Thyroid gland (tissue), 4 donors: ENCODE data around the gene HYOU1. TPM values are rescaled to one million over a fixed set of nuclear protein-coding genes. Genes with fewer than 3 reads are reported as not detected.

Experiments used
- DNase-seq, 2 donors: peaks; one replicate each; pipeline ENCODE4 v3.0.0-alpha.2; 2019
- H3K27ac ChIP-seq, 3 donors: fragments of 200-600 bp; sonication (generic); 1 replicate in 2 of 3; 2 replicates in 1 of 3; pipeline ENCODE4 v1.5.1; 2016 to 2019; ENCODE audit warnings: mild to moderate bottlenecking in 1 of 3, moderate library complexity in 1 of 3
- H3K27me3 ChIP-seq: fragments of 200-600 bp; sonication (generic); one replicate; pipeline ENCODE4 v1.5.1; 2019
- H3K36me3 ChIP-seq, 2 donors: fragments of 200-600 bp; sonication (generic); one replicate each; pipeline ENCODE4 v1.5.1; 2016 to 2019
- H3K4me1 ChIP-seq, 2 donors: fragments of 200-600 bp; sonication (generic); one replicate each; pipeline ENCODE4 v1.5.1; 2017 to 2019
- H3K4me3 ChIP-seq, 3 donors: fragments of 200-600 bp; sonication (generic); replicated peaks in 1 of 3; 1 replicate in 2 of 3; 2 replicates in 1 of 3; pipeline ENCODE4 v1.5.1; 2016; ENCODE audit warnings: mild to moderate bottlenecking in 1 of 3
- H3K9me3 ChIP-seq: fragments of 200-600 bp; sonication (generic); one replicate; pipeline ENCODE4 v1.5.1; 2017
- POLR2A ChIP-seq, 2 donors: fragments of 450-650 bp; IDR thresholded peaks; one replicate each; pipeline ENCODE4 v1.6.1; 2017; ENCODE audit warnings: antibody characterized with exemption in 2 of 2, mild to moderate bottlenecking in 2 of 2, moderate library complexity in 1 of 2
- WGBS, 2 donors: methylation state at CpG; one replicate each; pipeline ENCODE4 v1.1.5; 2017; 5-methylcytosine and 5-hydroxymethylcytosine counted together
- intact Hi-C: fragments of 100-400 bp; cut with DNase I; formaldehyde crosslinking; loops from one replicate; pipeline ENCODE4 v1.15.1; 2023
- total RNA-seq, 4 donors: library from RNA; depleted of rRNA; stranded (reverse); fragments of >200 nt; gene quantifications; one replicate each; pipeline ENCODE4 v1.2.3, GENCODE V29; 2016
- TF ChIP-seq, protein P1 (sequence below), 6 experiments: fragments of 200-600 bp in 3 of 6; fragments of 450-650 bp in 3 of 6; sonication (generic) in 3 of 6; IDR thresholded peaks; one replicate each; pipeline ENCODE4 v1.5.1; 2016 to 2019; ENCODE audit warnings: antibody characterized with exemption in 6 of 6, mild to moderate bottlenecking in 2 of 6, inconsistent platforms in 1 of 6, moderate library complexity in 1 of 6

Gene HYOU1
- total RNA-seq, 4 donors from 2014 or later = 145 to 369 (median 320) TPM

DNA sequence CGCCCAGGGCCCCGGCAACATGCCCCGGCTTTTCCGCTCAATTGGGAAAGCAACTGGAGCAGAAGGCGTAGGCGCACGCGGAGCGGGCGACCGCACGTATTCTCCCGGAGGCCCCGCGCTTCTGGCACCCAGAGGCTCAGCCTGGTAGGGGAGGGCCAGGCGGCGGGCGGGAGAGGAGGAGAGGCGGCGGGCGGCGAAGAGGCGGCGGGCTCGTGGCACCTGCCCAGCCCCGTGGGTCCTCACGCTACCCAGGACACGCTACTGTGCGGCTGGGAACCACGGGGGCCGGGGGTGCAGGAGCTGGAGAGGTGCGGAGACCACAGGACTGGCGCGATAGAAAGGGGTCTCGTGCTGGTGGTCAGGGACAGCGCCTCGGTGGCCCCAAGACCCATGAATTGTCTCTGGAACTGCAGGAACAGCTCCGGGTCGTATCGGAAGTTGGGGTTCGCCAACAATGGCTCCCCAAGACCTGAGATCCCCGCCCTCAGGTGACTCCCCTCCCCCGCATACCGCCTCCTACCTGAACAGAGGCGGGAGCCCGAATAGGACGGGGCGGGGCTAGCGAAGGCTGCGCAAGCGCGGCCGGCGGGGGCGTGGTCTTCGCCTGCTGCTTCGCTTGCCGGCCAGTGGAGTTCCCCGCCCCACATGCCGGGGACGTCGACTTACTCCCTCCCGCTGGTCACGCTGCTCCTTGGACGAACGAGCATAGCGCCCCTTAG is 26.5 kb downstream of the HYOU1 start, which contains the start of gene SLC37A4:
SLC37A4 (minus strand) TSS at position 549 of the 719 bp plus-strand sequence.
- TF ChIP-seq, protein P1, sequence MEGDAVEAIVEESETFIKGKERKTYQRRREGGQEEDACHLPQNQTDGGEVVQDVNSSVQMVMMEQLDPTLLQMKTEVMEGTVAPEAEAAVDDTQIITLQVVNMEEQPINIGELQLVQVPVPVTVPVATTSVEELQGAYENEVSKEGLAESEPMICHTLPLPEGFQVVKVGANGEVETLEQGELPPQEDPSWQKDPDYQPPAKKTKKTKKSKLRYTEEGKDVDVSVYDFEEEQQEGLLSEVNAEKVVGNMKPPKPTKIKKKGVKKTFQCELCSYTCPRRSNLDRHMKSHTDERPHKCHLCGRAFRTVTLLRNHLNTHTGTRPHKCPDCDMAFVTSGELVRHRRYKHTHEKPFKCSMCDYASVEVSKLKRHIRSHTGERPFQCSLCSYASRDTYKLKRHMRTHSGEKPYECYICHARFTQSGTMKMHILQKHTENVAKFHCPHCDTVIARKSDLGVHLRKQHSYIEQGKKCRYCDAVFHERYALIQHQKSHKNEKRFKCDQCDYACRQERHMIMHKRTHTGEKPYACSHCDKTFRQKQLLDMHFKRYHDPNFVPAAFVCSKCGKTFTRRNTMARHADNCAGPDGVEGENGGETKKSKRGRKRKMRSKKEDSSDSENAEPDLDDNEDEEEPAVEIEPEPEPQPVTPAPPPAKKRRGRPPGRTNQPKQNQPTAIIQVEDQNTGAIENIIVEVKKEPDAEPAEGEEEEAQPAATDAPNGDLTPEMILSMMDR (IDR thresholded peaks at IDR 0.05) = peak in 3 of 6 experiments; percentile 56 to 97 (median 81)
- TF ChIP-seq POLR2A (IDR thresholded peaks at IDR 0.05) = peak in 1 of 2 donors; percentile 67
- peaks cover 6 to 10% of the 10 kb centered on the region in 2 donors for H3K4me1 ChIP-seq
- peak; percentile 99 for DNase-seq
- WGBS, 2 donors = 1 to 2% methylated on average over 26 to 39 of the region's 67 CpGs
- H3K27me3 ChIP-seq = no peaks in the 10 kb centered on the region
- peak within 1 kb of the TSS; percentile 28 to 73 (median 50) for H3K4me3 ChIP-seq
- intact Hi-C loops = no loop called here
- no peaks in the 10 kb centered on the region for H3K9me3 ChIP-seq
- H3K27ac ChIP-seq = peak within 1 kb of the TSS; percentile 14 to 64 (median 51)
- H3K36me3 ChIP-seq = no peaks in the 10 kb centered on the region

GRCh38 chr11:119030029-119030328 is 27.0 kb downstream of the HYOU1 start:
- H3K27me3 ChIP-seq = no peaks in the 10 kb centered on the region
- intact Hi-C loops = no loop called here
- H3K27ac ChIP-seq = peak overlapping the region in 2 of 3 donors; percentile 51 to 64
- H3K36me3 ChIP-seq = peaks cover 0 to 2% of the 10 kb centered on the region in 2 donors
- peaks cover 6 to 13% of the 10 kb centered on the region in 2 donors for H3K4me1 ChIP-seq
- peak overlapping the region; percentile 28 to 73 (median 50) for H3K4me3 ChIP-seq
- TF ChIP-seq POLR2A (IDR thresholded peaks at IDR 0.05) = no peak
- TF ChIP-seq, protein P1 (IDR thresholded peaks at IDR 0.05) = no peak
- WGBS, 2 donors = 23% methylated on average over 2 of the region's 13 CpGs; no CpG with 5 or more reads in 1 of the 2 donors
- H3K9me3 ChIP-seq = no peaks in the 10 kb centered on the region
- no peak for DNase-seq

DNA sequence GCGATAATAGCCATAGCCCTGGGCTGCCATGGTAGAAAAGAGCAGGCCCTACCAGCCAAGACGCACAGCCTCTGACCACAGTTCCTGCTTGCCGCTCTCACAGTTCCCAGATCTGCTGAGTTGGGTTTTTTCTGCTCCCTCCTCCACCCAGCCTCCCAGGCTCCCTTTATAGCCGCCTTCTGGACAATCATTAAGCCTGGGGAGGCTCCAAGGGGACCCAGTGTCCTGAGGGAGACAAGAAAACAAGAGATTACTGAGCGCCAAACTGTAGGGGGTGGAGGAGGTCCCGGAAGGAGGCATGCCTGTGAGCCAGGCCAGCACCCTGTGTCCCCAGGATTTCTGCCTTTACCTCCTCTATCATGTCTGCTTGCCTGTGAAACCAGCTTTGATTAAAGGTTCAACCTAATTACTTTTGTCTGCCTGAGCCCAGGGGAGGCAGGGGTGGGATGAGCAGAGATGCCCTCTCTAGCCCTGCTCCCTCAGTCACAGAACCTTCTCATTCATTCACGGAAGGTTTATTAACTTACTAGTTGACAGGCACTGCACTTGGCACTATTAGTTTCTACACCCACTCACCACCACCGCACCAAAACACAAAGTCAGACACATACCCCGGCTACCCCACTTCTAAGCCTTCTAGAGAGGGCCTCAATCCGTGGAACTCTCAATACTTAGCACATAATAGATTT is 27.5 kb downstream of the HYOU1 start:
- DNase-seq = no peak
- no peak for TF ChIP-seq POLR2A (IDR thresholded peaks at IDR 0.05)
- TF ChIP-seq, protein P1 (IDR thresholded peaks at IDR 0.05) = no peak
- WGBS, 2 donors = 56 to 69% methylated on average over 8 to 10 of the region's 10 CpGs
- Histone ChIP-seq H3K36me3 (peaks cover 0 to 7% of the 10 kb centered on the region in 2 donors), H3K27ac (no peak overlapping the region), H3K27me3 (no peaks in the 10 kb centered on the region), H3K4me3 (peak overlapping the region in 1 of 3 donors; percentile 73), H3K9me3 (no peaks in the 10 kb centered on the region), H3K4me1 (peaks cover 6 to 18% of the 10 kb centered on the region in 2 donors)
- intact Hi-C loops = no loop called here

DNA sequence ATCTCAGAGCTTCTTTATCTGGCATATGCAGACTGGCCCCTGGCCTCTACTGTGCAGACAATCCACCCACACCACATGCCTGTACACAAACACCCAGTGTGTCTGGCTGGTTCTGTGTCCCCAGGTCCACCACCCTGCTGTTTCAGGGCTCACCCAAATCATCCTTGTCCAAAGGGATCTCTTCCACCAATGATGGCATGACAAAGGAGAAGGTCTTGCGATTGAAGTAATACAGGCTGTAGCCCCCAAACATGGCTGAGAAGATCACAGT is 28.0 kb downstream of the HYOU1 start:
- intact Hi-C loops = no loop called here
- no peak for DNase-seq
- Histone ChIP-seq H3K4me1 (peaks cover 6 to 18% of the 10 kb centered on the region in 2 donors), H3K9me3 (no peaks in the 10 kb centered on the region), H3K36me3 (peaks cover 0 to 11% of the 10 kb centered on the region in 2 donors), H3K27ac (no peak overlapping the region), H3K4me3 (no peak overlapping the region), H3K27me3 (no peaks in the 10 kb centered on the region)
- TF ChIP-seq POLR2A (IDR thresholded peaks at IDR 0.05) = no peak
- TF ChIP-seq, protein P1 (IDR thresholded peaks at IDR 0.05) = no peak
- 71 to 100% methylated on average over 1 of the region's 1 CpG for WGBS, 2 donors
